HEK293T (cell line): Measurements from ENCODE around the gene CCDC88C.

ENCODE experiments used
- ARNT ChIP-seq: fragments of 450-650 bp; IDR thresholded peaks from 2 replicates; pipeline ENCODE4 v1.6.1; 2017; ENCODE audit warnings: mild to moderate bottlenecking
- BHLHE40 ChIP-seq: fragments of 450-650 bp; IDR thresholded peaks from 2 replicates; pipeline ENCODE4 v1.6.1; 2016; ENCODE audit warnings: mild to moderate bottlenecking, moderate library complexity, borderline replicate concordance
- CTBP1 ChIP-seq: fragments of 450-650 bp; IDR thresholded peaks from 2 replicates; pipeline ENCODE4 v1.6.1; 2016; ENCODE audit warnings: borderline replicate concordance
- FOXA1 ChIP-seq: fragments of 450-650 bp; IDR thresholded peaks from 2 replicates; pipeline ENCODE4 v1.6.1; 2016; ENCODE audit warnings: mild to moderate bottlenecking
- FOXK2 ChIP-seq: fragments of 450-650 bp; IDR thresholded peaks from 2 replicates; pipeline ENCODE4 v1.6.1; 2016; ENCODE audit warnings: mild to moderate bottlenecking
- FOXM1 ChIP-seq: fragments of 450-650 bp; IDR thresholded peaks from 2 replicates; pipeline ENCODE4 v1.6.1; 2017; ENCODE audit warnings: mild to moderate bottlenecking, borderline replicate concordance
- HDGF ChIP-seq: fragments of 450-650 bp; IDR thresholded peaks from 2 replicates; pipeline ENCODE4 v1.6.1; 2017; ENCODE audit warnings: antibody characterized with exemption, borderline replicate concordance
- L3MBTL2 ChIP-seq: fragments of 450-650 bp; conservative IDR thresholded peaks from 2 replicates; pipeline ENCODE4 v1.6.1; 2016; ENCODE audit warnings: mild to moderate bottlenecking
- LEF1 ChIP-seq: fragments of 450-650 bp; IDR thresholded peaks from 2 replicates; pipeline ENCODE4 v1.6.1; 2017; ENCODE audit warnings: mild to moderate bottlenecking, borderline replicate concordance
- NFRKB ChIP-seq: fragments of 450-650 bp; IDR thresholded peaks from 2 replicates; pipeline ENCODE4 v1.6.1; 2016; ENCODE audit warnings: mild to moderate bottlenecking, moderate library complexity
- PKNOX1 ChIP-seq: fragments of 450-650 bp; IDR thresholded peaks from 2 replicates; pipeline ENCODE4 v1.6.1; 2016
- SP1 ChIP-seq: fragments of 450-650 bp; IDR thresholded peaks from 2 replicates; pipeline ENCODE4 v1.6.1; 2017
- SUZ12 ChIP-seq: fragments of 450-650 bp; IDR thresholded peaks from 2 replicates; pipeline ENCODE4 v1.6.1; 2016; ENCODE audit warnings: mild to moderate bottlenecking

- TF ChIP-seq L3MBTL2 (no peak), HDGF (no peak), FOXA1 (no peak), NFRKB (no peak), FOXK2 (no peak), SP1 (no peak), LEF1 (no peak), ARNT (no peak), BHLHE40 (no peak), SUZ12 (no peak), CTBP1 (no peak), FOXM1 (no peak), PKNOX1 (no peak)
Observed at GRCh38 chr14:91410771-91411536, 6.7 kb downstream of the CCDC88C start.
